HG02678 (cell line): ENCODE data around the gene CBLN4.

Experiments
- ATAC-seq: cut with Tn5 transposase; IDR thresholded peaks from one replicate; pipeline ENCODE4 v1.9.1; 2021; ENCODE audit warnings: mild to moderate bottlenecking, moderate library complexity; ENCODE audit not compliant: unreplicated experiment

Gene CBLN4

DNA sequence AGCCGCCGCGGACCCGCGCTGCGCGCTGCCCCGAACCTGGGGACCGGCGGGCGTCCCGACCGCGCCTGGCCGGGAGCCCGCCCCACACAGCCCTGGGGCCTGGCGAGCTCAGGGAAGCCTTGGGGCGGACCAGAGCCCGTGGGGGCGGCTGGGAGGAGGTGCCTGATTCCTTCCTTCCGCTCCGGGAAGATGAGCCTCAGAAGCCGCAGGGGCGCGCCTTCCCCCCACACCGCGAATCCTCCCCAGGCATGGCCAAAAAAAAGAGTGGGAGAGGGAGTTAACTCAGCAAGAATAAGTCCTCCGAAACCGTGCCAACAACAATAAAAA is at the start of gene CBLN4:
TSS of gene CBLN4 (minus strand) at position 131 of the 327 bp plus-strand sequence. CDS start 1,348 bp downstream, outside the sequence.
- ATAC-seq = no peak

DNA sequence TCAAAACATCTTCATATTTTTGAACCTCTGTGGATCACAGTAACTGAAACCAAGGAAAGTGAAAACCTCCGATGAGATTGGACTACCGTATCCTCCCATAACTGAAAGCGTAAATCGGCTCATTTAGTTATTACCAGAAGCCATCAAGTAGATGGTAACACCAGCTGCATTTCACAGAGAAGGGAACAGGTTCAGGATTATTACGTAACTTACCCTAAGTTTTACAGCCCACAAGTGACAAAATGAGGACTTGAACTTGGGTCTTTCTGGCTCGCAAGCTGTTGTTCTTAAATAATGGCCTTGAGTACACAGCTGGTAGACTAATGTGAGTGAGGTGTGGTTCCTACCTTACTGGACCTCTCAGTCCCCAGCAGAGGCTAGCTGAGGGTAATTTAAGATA is 37.9 kb upstream of the CBLN4 start:
- no peak for ATAC-seq

DNA sequence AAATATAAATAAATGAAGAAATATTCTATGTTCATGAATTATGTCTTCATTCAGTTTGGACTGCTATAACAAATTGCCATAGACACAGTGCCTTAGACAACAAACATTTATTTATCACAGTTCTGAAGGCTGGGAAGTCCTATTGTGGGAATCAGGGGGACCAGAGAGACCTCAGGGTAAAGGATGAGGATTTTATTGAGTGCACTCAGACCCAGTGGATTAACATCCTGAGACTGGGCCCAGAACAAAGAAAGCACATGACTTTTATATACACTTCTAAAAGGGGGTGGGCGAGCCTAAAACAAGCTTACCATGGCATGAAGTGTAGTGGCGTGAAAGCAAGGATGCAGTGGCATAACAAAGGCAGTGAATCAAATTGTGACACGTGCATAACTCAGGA is 26.9 kb upstream of the CBLN4 start:
- no peak for ATAC-seq

DNA sequence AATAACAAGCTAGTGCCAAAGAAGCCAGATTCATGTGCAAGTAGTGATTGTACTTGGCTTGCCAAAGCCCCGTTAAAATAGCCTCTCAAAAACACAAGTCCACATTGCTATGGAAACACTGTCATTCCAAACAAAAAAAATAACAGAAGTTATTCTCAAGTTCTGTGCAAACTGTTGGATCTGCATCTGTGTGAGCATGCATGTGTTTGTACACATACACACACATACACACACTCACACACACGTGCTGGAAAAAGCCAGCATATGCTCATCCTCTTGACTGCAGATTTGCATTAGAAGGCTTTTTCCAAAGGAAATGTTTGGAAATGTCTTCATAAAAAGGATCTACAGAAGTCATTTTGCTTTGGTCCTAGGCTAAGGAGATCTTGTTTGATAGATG is 13.4 kb upstream of the CBLN4 start:
- ATAC-seq = no peak

DNA sequence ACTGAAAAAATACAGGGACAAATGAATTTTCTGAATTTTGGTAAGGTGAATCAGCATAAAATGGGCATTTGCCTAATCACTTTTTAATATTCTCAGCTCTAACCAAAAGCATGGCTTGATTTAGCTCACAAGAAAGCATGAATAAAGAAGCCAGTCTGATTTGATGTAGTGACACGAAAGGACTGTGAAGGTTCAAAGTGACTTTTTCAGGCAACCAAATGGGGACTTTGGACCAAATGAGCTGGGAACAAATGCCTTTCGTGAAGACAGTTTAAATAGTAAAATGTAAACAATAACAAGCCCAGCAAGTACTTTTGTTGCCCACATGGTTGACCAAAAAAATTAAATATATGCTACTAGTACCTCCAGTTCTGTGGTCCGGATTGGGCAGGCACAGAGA is 12.9 kb upstream of the CBLN4 start:
- ATAC-seq = no peak

DNA sequence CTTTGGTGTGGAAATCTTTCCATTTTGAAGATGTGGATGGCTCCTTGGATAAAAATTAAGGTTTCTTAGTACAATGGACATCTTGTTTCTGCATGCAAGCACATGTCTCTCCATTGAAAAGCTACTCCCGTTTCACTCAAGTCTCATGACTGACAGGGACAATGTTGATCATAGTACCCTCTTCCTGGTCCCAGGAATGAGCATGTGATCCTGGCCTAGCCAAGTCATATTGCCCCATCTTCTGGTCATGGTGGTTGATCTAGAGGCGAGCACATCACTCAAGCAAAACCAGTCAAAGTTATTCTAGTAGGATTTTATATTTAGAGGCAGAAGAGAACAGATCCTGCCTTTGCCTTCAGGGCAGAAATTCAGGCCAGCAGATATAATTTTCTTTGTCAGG is 12.2 kb upstream of the CBLN4 start:
- no peak for ATAC-seq

DNA sequence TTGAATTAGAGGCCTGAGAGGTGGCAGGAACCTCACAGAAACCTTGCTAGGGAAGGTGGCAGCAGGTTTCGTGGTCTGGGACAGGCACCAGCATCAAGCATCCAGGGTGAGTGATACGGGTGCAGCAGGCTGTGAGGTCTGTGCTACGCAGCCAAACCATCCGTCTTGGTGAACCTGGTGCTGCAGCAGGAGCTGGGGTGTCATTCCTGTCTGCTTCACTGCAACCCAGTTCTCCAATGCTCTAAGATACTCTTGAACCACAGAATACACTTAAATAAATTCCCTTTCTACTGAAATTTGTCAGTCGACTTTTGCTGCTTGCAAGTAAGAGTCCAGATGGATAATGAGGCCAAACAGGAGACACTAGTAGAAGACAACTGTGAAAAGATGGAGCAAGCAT is 9.7 kb upstream of the CBLN4 start:
- no peak for ATAC-seq

DNA sequence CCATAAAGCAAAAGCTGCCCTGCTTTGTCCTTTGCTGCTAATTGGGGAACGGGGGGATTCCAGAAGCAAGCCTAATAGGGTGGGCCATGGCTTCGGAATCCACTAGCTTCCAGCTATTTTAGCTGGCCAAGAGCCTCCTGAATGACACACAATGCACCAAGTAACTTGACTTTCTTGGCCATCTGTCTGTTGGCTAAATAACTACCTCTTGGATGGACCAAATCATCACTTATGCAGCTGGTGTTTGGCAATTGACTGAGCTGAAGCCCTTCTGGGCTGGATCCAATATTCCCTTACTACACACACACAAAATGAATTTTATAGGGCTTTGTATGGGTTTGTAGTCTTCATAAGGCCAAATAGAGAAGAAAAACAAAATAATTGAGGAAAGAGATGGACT is 8.8 kb upstream of the CBLN4 start:
- ATAC-seq = no peak

DNA sequence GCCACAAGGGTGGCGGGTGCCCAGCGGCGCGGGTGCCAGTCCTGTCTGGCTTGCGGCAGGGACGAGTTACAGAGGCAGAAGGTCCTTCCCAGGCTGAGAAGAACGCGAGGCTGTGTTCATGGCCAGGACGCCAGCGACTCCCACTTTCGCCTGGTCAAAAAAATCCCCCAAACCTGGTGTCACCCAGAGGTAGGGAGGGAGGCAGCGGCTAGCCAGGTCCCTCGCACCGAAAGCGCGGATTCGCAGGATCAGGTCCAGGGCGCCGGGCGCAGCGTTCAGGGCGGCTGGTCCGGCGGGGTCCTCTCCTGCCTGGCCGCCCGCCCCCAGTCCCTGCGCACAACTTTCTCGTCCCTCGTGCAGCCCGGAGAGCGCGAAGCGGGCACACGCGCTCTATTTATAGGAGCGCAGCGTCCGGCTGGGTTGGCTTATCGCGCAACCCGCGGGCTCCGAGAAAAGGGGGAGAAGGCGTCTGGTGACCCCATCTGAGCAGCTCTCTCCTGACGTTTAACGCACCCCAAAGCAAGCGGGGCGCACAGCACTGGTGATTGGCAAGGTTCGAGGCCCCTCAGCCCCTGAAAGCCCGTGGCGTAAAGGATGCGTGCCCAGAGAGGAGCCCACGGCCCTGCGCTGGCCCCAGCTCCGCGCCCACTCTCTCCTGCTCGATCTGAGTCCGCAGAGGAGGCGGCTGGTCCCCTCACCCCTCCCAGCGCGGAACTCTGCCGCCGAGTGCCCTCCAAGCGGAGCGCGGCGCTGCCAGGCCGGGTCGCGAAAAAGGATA is 519 bp downstream of the CBLN4 start:
- no peak for ATAC-seq

DNA sequence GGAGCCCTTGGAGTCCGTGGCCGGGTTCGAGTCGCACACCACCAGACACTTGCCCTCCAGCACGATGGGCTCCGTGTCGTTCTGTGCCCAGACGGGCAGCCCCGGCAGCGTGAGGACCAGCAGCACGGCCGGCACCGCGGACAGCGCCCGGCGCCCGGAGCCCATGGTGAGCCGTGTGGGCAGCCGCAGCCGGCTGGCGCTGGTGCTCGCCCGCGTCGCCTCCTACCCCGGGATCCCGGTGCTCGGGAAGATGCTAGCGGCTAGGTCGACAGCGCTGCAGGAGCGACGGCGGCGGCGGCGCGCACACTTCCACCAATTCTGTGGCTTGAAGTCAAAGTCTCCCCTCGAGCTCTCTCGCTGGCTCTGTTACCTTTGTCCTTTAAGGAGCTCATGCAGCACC is 1.3 kb downstream of the CBLN4 start:
- no peak for ATAC-seq

DNA sequence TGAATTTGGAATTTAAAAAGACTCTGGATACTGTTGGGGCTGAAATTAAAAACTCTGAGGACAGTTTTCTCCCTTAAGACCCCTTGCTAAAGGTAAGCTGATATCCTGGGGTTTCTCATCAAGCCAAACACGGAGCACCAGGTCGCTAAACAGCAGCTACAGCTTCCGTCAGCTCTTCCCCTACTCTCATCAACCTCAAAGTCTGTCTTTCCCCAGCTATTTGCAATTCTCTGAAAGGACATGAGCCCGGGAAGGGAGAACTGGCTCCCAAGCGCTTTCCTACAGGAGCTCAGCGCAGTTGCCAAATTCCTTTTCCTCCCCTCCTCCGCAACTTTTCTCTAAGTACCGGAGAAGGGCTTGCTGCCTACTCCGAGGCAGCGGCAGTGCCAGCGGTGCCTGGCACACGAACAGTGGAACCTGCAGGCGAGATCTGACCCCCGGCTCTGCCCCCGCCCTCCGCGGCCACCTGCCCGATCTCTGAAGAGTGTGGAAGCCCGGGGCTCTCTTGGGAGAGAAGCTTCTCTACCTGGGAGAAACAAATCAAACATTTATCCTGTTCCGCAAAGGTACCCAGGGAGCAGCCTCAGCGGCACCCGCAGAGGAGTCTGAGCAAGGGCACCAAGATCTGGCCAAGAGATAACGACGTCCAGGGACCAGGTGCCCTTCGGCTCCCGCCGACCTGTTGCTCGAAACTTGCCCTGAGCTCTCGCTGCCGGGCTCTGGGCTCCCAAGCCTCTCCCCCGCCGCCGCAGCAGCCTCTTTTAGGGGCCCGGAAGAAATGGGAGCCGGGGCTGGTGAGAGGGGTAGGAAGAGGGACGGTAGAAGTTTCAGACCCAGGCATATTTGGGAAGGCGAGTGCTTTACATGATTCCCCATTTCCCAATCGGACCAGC is 2.2 kb downstream of the CBLN4 start:
- no peak for ATAC-seq

DNA sequence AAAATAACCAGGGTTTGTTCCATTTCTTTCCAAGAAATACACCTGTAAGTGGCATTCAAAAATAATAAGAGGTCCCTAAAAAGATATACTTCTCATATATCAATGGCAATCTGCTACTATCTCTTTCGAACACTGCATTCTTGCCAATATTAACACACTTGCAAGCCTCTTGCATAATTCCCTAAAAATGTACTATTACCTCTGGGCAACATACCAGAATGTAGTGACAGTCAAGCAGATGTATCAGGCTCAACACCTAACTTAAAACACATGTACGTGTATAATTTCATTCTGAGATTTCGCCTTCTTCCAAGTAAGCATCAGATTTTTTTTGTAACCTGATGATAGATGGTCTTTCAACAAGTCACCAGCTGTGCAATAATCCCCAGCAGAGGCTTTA is 3.4 kb downstream of the CBLN4 start:
- ATAC-seq = no peak

DNA sequence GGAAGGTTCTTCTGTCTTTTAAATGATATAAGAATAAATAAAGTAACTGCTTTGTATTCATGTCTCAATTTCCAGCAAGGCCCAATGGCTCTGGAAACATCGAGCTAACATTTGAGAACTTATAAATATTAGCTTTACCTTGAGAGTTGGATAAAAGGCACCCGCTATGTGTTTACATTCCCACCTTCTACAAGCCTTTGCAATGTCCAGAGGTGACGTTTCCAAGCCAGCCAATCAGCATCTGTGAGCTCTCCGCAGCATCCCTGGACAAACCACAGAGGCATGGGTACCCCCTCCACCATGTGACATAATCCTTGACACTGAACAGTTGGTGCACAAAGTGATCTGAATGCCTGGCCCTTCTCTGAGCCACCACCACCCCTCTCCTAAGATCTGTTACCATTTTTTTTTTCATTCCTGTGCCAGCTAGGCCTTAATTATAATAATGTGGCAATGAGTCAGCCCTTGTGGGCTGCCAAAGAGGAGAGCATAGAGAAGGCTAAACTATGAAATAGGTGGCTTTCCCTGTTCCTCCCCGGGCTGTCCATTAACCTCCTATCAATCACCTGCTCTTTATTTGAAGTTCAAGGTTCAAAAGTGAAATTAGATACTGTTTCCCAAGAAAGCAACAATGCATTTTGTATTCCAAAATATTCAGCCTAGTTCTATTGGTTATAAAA is 4.1 kb downstream of the CBLN4 start:
- no peak for ATAC-seq

DNA sequence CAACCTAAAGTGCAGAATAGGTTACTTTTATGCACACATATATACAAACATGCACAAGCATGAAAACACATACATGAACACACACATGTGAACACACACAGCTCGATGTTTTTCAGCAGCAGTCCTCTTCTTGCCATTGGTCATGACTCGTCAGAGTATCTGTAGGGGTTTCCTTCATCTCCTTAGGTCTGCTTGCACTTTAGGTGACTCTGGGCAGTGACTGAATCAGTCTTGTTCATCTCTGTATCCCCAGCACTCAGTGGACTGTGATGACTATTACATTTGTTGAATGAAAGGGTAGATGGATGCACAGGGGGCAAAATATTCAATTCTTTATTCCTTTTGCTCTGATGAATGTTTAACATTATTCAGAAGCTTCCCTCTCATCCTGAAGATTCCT is 26.8 kb downstream of the CBLN4 start:
- ATAC-seq = no peak

DNA sequence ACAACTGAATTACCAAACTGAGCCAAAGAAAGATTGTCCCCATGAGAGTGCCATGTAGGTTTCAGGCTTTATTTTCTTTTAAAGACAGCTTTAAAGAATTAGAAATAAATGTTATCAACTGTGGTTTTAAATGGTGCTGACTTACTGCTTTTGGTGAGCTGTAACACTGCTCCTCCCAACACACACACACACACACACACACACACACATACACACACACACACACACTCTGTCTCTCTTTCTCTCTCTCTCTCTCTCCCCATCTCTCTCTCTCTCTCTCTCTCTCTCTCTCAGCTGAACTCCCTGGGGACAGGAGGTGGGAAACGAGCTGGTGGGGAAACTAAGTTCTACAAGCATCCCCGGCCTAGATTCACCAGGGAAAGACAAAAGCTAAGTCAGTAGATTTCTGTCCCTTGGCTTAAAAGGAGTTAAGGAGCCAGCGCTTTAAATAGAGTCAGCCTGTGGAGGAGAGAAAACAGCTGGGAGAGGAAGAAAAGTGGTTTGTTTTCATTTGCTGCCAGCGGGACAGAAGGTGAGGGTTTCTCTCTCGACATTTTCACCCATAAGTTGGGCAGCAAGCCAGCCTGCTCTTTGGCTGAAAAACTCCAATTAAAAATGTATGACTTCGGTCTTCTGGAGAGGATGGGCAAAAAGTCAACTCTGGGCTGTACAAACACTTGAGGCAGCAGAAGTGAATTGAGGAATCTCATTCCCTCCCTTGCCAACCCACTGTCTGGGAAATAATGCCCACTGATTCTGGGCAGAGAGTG is 27.4 kb downstream of the CBLN4 start:
- ATAC-seq = no peak

DNA sequence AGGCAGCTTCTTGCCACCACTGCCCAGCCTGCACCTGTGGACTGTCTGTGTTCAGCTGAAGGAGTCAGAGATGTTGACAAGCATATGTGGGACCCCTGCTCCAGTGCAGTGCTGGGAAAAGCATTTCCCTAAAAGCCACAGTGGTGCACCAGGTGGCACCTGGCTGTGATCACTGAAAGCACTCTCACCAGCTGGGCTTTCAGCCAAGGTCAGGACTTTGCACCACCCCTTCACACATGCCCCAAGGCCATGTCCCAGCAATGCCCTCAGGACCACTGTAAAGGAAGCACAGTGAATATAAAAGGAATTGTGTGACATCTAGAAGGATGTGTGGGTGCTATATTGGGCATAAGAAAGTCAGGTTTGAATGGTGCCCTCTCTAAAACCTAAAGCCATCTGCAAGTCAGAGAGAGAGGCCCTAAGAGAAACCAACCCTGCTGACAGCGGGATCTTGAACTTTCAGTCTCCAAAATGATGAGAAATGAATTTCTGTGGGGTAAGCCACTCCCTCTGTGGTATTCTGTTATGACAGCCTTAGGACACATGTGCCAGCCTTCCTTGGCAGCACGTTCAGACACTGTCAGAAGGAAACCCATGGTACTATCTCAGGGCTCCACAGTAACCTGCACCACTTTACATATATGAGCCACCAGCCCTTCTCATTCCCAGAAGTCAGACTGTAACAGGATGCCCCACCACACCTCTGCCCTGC is 30.7 kb downstream of the CBLN4 start:
- no peak for ATAC-seq

DNA sequence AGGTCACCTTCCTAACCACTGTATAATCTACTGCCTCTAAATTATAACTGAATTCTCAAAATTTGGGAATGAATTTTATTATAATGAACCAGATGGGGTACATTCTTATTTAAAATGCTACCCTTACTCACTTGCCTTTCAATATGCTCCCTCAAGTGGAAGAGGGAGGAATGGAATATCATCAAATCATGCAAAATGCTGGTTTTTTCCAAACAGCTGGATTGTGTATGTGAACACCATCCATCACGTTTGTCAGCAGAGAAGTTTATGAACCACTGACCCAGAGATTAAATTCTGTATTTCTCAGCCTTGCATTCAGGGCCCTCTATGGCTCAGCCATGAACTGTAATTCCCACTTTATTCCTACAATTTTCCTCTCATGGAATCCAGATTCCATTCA is 40.5 kb downstream of the CBLN4 start:
- ATAC-seq = no peak

DNA sequence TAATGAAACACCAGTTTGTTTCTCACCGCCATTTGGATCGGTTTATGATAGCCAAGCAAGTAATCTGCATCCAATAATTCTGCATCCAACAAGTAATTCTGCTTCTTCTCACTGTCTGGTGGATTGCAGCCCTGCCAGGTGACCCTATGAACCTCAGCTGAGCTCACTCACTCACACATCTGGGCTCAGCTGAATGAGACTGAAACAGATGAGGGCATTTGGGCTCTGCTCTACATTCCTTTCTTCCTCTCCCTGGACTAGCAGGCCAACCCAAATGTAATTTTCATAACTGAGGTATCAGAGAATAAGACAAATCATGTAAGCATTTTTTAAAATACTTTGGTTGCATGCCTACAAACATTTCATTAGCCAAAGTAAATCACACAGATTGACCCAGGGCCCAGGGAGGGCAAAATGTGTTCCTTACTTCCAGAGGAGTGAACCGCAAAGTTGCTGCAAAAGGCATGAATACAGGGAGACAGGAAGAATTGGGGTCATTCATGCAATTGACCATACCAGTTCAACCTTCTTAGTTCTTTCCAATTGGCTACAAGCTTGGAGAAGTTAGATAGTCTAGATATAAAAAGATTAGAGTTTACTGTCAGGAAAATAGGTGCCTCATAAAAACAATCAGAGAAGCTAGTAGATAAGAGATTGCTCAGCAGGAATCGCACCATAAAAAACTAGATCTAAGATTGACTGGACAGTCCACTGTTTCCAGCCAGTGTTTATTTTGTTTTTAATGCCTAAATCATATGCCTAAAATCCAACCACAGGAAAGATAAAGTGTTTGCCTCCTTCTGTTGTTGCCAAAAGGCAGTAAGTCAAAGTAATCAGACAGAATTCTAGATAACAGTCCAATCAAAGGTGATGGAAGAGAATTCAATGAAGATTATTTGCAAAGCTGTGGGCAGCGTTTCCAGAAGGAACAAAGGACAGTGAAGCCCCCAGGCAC is 43.7 kb downstream of the CBLN4 start:
- no peak for ATAC-seq

DNA sequence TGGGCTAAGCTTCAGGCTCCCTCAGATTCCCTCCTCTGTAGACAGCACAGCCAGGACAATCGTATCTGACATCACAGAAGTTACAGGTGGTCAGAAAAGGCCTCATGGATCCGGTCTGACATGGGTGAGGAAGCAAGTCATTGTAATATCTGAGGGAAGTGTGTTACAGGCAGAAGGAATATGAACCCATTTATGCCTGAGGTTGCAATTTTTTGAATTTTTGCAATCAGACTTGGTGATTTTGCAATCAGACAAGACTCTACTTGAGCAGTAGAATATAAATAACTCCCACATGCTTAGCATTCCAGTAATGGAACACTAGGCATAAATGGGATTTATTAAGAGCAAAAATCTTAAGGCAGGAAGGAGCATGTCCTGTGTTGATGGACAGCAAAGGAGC is 52.1 kb downstream of the CBLN4 start:
- ATAC-seq = no peak
